HepG2 (cell line): ENCODE measurements around the gene KHK. TPM values are rescaled to one million over a fixed set of nuclear protein-coding genes. Genes with fewer than 3 reads are reported as not detected.

Experiments used
- ASH2L ChIP-seq: fragments of 300-600, 200-600 bp; sonication (generic); IDR thresholded peaks from 2 replicates; pipeline ENCODE4 v1.7.0; 2017; ENCODE audit warnings: low read depth, mild to moderate bottlenecking, moderate library complexity, mixed read lengths, low read length; ENCODE audit not compliant: insufficient read length
- CCAR2 ChIP-seq: fragments of 200-400 bp; formaldehyde crosslinking; optimal IDR thresholded peaks from 2 replicates; pipeline ENCODE3; 2018; ENCODE audit warnings: low read depth, mild to moderate bottlenecking, low read length, moderate library complexity
- CCDC6 ChIP-seq: sonication (generic); formaldehyde crosslinking; IDR thresholded peaks from 2 replicates; pipeline ENCODE4 v1.8.1; 2022; ENCODE audit warnings: mild to moderate bottlenecking, missing genetic modification reagents, moderate library complexity
- ERF ChIP-seq: IDR thresholded peaks from 2 replicates; pipeline ENCODE4 v1.6.1; 2018; ENCODE audit warnings: missing biosample characterization, missing genetic modification reagents
- HMG20A ChIP-seq: IDR thresholded peaks from 2 replicates; pipeline ENCODE4 v1.6.1; 2016; ENCODE audit warnings: borderline replicate concordance
- IKZF1 ChIP-seq: fragments of 450-650 bp; IDR thresholded peaks from 2 replicates; pipeline ENCODE4 v1.7.1; 2016
- ISL2 ChIP-seq: sonication (generic); formaldehyde crosslinking; IDR thresholded peaks from 2 replicates; pipeline ENCODE4 v1.5.0; 2020; ENCODE audit warnings: missing genetic modification reagents
- SALL2 ChIP-seq: sonication (generic); formaldehyde crosslinking; IDR thresholded peaks from 2 replicates; pipeline ENCODE4 v1.8.1; 2023; ENCODE audit warnings: mild to moderate bottlenecking, missing genetic modification reagents, inconsistent platforms
- SMYD3 ChIP-seq: sonication (generic); formaldehyde crosslinking; IDR thresholded peaks from 2 replicates; pipeline ENCODE4 v1.8.1; 2023; ENCODE audit warnings: mild to moderate bottlenecking, missing genetic modification reagents
- SPEN ChIP-seq: sonication (generic); formaldehyde crosslinking; IDR thresholded peaks from 2 replicates; pipeline ENCODE4 v1.5.1; 2020; ENCODE audit warnings: low read depth, mild to moderate bottlenecking, missing genetic modification reagents
- SRSF1 ChIP-seq: fragments of 200-400 bp; formaldehyde crosslinking; optimal IDR thresholded peaks from 2 replicates; pipeline ENCODE3; 2017; ENCODE audit warnings: mild to moderate bottlenecking, low read depth, low read length, moderate library complexity
- TMF1 ChIP-seq: sonication (generic); formaldehyde crosslinking; IDR thresholded peaks from 2 replicates; pipeline ENCODE4 v1.8.1; 2022; ENCODE audit warnings: low read depth, missing genetic modification reagents
- ZNF10 ChIP-seq: sonication (generic); formaldehyde crosslinking; IDR thresholded peaks from 2 replicates; pipeline ENCODE4 v1.4.0; 2020; ENCODE audit warnings: mild to moderate bottlenecking, low read depth, missing genetic modification reagents, borderline replicate concordance
- ZNF431 ChIP-seq: sonication (generic); formaldehyde crosslinking; IDR thresholded peaks from 2 replicates; pipeline ENCODE4 v1.9.0; 2022; ENCODE audit warnings: missing genetic modification reagents, low read depth, mild to moderate bottlenecking, borderline replicate concordance
- ZNF746 ChIP-seq: sonication (generic); formaldehyde crosslinking; IDR thresholded peaks from 2 replicates; pipeline ENCODE4 v1.8.0; 2022; ENCODE audit warnings: mild to moderate bottlenecking, missing genetic modification reagents
- polyA plus RNA-seq, 8 experiments: library from polyadenylated mRNA; depleted of rRNA in 3 of 8; stranded (reverse) in 7 of 8; unstranded in 1 of 8; fragments of >200 nt; fragmentation: Illumina TruSeq in 4 of 8; extraction: Trizol in 4 of 8; gene quantifications; 2 replicates each; pipeline versions ENCODE4 v1.2.1 to v1.2.3, GENCODE V29; 2011 to 2016; ENCODE audit warnings: low read depth in 4 of 8, missing spikeins in 1 of 8, mixed read lengths in 1 of 8; ENCODE audit not compliant: insufficient read depth in 1 of 8
- total RNA-seq, 5 experiments: library from RNA; depleted of rRNA; stranded (reverse); fragments of >200 nt; fragmentation: Illumina TruSeq; extraction: Trizol; gene quantifications; 2 replicates each; pipeline ENCODE4 v1.2.3, GENCODE V29; 2016; ENCODE audit warnings: low read depth in 1 of 5
- TF ChIP-seq, protein P1 (sequence below): sonication (generic); formaldehyde crosslinking; IDR thresholded peaks from 2 replicates; pipeline ENCODE4 v1.5.0; 2020; ENCODE audit warnings: mild to moderate bottlenecking, missing genetic modification reagents, borderline replicate concordance
- TF ChIP-seq, protein P2 (sequence below): sonication (generic); formaldehyde crosslinking; IDR thresholded peaks from 2 replicates; pipeline ENCODE4 v1.5.1; 2020; ENCODE audit warnings: mild to moderate bottlenecking, missing genetic modification reagents
- TF ChIP-seq, protein P3 (sequence below): sonication (generic); formaldehyde crosslinking; IDR thresholded peaks from 2 replicates; pipeline ENCODE4 v1.4.0; 2020; ENCODE audit warnings: mild to moderate bottlenecking, low read depth, missing genetic modification reagents

KHK gene
- total and polyA plus RNA-seq, 2 of the 13 experiments (the other 11 are each of a cell fraction or from before 2014, with no cell fraction given), result 40.9 to 99.2 TPM

DNA sequence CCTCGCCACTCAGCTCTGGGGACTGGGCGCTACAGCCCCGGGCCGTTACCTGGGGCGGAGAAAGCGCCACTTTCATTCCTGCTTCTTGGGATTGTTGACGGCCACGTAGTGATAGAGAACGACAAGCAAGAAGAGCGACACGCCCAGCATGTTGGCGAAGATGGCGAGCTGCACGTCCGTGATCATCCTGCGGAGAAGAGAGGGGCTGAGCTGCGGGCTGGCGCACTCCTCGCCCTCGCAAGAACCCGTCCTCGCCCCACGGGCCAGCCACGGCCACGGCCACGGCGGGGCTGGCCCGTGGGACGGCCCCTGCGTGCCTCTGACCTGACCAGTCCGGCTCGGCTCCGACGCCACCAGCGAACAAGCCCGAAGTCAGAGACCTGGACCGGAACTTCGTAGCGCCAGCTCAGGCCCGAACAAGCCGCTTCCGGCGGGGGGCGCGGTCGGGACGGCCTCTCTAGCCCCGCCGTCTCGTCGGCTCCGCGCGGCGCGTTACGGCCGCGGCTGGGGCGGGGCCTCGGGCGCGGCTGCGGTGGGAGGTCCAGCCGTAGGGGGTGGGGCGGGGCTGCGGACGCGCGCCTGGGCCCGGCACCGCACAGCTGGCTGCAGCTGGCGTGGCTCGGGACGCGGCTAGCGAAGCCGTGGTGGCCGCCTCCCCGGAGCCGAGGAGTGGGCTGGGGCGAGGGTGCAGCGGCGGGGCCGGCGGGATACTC is 15.1 kb upstream of the KHK start, which contains the start of gene OST4 (continued):
- TF ChIP-seq, protein P1, sequence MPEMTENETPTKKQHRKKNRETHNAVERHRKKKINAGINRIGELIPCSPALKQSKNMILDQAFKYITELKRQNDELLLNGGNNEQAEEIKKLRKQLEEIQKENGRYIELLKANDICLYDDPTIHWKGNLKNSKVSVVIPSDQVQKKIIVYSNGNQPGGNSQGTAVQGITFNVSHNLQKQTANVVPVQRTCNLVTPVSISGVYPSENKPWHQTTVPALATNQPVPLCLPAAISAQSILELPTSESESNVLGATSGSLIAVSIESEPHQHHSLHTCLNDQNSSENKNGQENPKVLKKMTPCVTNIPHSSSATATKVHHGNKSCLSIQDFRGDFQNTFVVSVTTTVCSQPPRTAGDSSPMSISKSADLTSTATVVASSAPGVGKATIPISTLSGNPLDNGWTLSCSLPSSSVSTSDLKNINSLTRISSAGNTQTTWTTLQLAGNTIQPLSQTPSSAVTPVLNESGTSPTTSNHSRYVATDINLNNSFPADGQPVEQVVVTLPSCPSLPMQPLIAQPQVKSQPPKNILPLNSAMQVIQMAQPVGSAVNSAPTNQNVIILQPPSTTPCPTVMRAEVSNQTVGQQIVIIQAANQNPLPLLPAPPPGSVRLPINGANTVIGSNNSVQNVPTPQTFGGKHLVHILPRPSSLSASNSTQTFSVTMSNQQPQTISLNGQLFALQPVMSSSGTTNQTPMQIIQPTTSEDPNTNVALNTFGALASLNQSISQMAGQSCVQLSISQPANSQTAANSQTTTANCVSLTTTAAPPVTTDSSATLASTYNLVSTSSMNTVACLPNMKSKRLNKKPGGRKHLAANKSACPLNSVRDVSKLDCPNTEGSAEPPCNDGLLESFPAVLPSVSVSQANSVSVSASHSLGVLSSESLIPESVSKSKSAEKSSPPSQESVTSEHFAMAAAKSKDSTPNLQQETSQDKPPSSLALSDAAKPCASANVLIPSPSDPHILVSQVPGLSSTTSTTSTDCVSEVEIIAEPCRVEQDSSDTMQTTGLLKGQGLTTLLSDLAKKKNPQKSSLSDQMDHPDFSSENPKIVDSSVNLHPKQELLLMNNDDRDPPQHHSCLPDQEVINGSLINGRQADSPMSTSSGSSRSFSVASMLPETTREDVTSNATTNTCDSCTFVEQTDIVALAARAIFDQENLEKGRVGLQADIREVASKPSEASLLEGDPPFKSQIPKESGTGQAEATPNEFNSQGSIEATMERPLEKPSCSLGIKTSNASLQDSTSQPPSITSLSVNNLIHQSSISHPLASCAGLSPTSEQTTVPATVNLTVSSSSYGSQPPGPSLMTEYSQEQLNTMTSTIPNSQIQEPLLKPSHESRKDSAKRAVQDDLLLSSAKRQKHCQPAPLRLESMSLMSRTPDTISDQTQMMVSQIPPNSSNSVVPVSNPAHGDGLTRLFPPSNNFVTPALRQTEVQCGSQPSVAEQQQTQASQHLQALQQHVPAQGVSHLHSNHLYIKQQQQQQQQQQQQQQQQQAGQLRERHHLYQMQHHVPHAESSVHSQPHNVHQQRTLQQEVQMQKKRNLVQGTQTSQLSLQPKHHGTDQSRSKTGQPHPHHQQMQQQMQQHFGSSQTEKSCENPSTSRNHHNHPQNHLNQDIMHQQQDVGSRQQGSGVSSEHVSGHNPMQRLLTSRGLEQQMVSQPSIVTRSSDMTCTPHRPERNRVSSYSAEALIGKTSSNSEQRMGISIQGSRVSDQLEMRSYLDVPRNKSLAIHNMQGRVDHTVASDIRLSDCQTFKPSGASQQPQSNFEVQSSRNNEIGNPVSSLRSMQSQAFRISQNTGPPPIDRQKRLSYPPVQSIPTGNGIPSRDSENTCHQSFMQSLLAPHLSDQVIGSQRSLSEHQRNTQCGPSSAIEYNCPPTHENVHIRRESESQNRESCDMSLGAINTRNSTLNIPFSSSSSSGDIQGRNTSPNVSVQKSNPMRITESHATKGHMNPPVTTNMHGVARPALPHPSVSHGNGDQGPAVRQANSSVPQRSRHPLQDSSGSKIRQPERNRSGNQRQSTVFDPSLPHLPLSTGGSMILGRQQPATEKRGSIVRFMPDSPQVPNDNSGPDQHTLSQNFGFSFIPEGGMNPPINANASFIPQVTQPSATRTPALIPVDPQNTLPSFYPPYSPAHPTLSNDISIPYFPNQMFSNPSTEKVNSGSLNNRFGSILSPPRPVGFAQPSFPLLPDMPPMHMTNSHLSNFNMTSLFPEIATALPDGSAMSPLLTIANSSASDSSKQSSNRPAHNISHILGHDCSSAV (CRISPR knock-in tag), result no peak
- TF ChIP-seq SPEN (CRISPR knock-in tag) (peak; percentile 95), SRSF1 (peak; percentile 74), ASH2L (peak; percentile 94), CCDC6 (CRISPR knock-in tag) (0 out of 2 replicates have a peak, but pooled peaks have one; percentile 44), HMG20A (CRISPR knock-in tag) (no peak), IKZF1 (no peak), ZNF746 (0 out of 2 replicates have a peak, but pooled peaks have one; percentile 32), ISL2 (CRISPR knock-in tag) (no peak), CCAR2 (peak; percentile 67), TMF1 (CRISPR knock-in tag) (no peak; the same call in 1 of the 2 replicates), SALL2 (CRISPR knock-in tag) (peak; percentile 51; the same call in 1 of the 2 replicates), SMYD3 (CRISPR knock-in tag) (peak; percentile 17; the same call in 1 of the 2 replicates), ZNF431 (no peak), ERF (CRISPR knock-in tag) (peak; percentile 90), ZNF10 (CRISPR knock-in tag) (no peak)
- TF ChIP-seq, protein P2, sequence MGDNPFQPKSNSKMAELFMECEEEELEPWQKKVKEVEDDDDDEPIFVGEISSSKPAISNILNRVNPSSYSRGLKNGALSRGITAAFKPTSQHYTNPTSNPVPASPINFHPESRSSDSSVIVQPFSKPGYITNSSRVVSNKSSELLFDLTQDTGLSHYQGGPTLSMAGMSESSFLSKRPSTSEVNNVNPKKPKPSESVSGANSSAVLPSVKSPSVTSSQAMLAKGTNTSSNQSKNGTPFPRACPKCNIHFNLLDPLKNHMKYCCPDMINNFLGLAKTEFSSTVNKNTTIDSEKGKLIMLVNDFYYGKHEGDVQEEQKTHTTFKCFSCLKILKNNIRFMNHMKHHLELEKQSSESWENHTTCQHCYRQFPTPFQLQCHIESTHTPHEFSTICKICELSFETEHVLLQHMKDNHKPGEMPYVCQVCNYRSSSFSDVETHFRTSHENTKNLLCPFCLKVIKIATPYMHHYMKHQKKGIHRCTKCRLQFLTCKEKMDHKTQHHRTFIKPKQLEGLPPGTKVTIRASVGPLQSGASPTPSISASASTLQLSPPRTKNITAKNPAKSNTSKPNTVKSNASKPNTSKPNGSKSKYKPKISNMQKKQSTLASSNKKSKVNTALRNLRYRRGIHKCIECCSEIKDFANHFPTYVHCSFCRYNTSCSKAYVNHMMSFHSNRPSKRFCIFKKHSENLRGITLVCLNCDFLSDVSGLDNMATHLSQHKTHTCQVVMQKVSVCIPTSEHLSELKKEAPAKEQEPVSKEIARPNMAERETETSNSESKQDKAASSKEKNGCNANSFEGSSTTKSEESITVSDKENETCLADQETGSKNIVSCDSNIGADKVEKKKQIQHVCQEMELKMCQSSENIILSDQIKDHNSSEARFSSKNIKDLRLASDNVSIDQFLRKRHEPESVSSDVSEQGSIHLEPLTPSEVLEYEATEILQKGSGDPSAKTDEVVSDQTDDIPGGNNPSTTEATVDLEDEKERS (CRISPR knock-in tag), result 0 out of 2 replicates have a peak, but pooled peaks have one; percentile 34
- TF ChIP-seq, protein P3, sequence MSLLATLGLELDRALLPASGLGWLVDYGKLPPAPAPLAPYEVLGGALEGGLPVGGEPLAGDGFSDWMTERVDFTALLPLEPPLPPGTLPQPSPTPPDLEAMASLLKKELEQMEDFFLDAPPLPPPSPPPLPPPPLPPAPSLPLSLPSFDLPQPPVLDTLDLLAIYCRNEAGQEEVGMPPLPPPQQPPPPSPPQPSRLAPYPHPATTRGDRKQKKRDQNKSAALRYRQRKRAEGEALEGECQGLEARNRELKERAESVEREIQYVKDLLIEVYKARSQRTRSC (CRISPR knock-in tag), result no peak
